Epithelial cell of esophagus (primary cell): ENCODE data around the gene BNC2.

Experiments used
- DNase-seq: peaks from one replicate; pipeline ENCODE4 v3.0.0; 2010; ENCODE audit warnings: low read depth
- H3K4me3 ChIP-seq: 2 replicates; pipeline ENCODE4 v1.5.1; 2011; ENCODE audit warnings: mild to moderate bottlenecking, low read length, control low read depth
- TF ChIP-seq, protein P1 (sequence below): IDR thresholded peaks from 2 replicates; pipeline ENCODE4 v1.5.1; 2011; ENCODE audit warnings: low read depth, mild to moderate bottlenecking, low read length, control low read depth, inconsistent platforms; ENCODE audit not compliant: insufficient read depth; ENCODE audit errors: missing control alignments

The BNC2 gene

DNA sequence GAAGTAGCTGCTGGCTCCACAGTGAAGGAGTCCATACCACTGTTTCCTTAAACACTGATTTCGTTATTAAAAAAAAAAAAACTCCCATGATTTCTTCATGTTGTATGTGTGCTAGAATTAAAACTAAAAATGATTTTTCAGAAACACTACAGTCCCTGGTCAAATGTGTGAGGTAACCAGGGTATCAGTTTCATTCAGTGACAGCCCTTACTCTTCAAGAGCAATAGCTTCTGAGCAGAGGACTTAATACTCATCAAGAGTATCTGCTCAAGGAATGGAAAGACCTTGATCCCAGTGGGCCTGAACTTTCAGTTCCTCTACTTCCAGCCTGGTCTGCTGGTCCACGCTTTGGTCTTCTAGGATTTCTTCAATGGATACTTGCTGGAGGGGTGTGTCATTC, 95.1 kb downstream of the BNC2 start:
- no peak for DNase-seq
- H3K4me3 ChIP-seq = no peak overlapping the region
- TF ChIP-seq, protein P1, sequence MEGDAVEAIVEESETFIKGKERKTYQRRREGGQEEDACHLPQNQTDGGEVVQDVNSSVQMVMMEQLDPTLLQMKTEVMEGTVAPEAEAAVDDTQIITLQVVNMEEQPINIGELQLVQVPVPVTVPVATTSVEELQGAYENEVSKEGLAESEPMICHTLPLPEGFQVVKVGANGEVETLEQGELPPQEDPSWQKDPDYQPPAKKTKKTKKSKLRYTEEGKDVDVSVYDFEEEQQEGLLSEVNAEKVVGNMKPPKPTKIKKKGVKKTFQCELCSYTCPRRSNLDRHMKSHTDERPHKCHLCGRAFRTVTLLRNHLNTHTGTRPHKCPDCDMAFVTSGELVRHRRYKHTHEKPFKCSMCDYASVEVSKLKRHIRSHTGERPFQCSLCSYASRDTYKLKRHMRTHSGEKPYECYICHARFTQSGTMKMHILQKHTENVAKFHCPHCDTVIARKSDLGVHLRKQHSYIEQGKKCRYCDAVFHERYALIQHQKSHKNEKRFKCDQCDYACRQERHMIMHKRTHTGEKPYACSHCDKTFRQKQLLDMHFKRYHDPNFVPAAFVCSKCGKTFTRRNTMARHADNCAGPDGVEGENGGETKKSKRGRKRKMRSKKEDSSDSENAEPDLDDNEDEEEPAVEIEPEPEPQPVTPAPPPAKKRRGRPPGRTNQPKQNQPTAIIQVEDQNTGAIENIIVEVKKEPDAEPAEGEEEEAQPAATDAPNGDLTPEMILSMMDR = no peak

DNA sequence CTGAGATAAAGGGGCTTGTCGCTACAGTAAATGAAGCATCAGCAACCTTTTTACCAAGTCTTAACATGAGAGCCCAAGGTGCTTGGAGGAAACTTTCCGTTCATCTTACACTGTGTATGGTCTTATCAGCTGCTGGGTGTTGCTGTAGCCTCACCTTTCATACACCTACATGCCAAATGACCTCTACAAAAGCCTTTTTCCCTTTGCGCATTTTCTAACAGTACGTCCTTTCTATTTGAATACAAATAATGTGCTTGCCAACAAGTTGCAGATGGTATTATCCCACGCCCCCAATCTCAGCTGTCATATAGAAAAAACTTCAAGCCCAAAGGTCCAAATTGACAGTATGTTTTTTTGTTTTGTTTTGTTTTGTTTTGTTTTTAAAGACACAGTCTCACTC, 96.9 kb downstream of the BNC2 start:
- DNase-seq = no peak
- no peak overlapping the region for H3K4me3 ChIP-seq
- TF ChIP-seq, protein P1 = no peak

DNA sequence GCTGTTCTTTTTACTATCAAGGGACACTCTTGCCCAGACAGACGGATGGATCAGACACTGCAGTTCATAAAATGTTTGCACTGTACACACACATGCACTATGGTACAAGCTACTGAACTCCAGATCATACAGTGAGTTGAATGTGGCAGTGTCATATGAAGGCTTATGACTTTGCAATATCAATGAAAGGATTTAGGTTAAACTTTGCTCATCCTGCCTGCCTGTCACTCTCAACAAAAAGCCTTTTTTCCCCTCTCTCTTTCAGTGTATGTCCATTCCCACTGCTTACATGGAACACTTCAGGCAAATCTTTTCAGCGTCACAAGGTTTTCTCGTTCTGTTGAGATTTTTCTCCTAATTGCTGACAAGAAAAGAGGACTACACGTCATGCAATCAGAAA, 97.4 kb downstream of the BNC2 start:
- TF ChIP-seq, protein P1 = no peak
- no peak for DNase-seq
- no peak overlapping the region for H3K4me3 ChIP-seq

DNA sequence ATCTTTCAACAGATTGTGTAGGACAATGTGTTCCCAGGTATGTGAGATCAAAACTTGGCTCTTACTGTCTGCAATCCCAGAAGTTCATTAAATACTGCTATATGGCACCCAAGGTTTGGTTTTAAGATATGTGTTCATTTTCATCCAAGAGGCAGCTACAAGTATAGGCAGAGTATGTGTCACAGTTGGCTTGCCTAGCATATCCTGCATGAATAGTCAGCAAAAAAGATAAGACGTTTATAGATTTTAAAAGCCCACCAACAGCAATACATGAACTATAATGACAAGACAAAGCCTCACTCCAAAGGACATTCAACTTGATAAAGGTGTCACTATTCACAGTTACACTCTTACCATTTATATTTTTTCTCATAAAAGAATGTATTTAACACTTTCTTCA, 99.1 kb downstream of the BNC2 start:
- H3K4me3 ChIP-seq = no peak overlapping the region
- TF ChIP-seq, protein P1 = no peak
- no peak for DNase-seq

DNA sequence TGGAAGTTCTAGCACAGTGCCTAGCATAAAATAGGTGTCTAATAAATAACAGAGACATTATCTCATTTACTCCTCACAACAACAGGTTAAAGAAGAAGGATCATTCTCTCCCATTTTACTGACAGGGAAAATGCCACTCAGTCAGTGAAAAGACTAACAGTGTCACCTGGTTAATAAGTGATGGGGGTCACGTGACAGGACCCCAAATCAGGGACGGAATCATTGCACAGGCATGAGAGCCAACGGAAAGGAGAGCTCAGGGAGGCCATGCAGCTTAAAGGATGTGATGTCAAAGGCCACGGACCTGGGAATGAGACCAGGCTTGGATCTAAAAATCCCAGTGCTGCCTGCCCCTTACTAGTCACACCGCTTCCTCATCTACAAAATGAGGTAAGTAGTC, 101.2 kb downstream of the BNC2 start:
- DNase-seq = no peak
- H3K4me3 ChIP-seq = no peak overlapping the region
- TF ChIP-seq, protein P1 = no peak

DNA sequence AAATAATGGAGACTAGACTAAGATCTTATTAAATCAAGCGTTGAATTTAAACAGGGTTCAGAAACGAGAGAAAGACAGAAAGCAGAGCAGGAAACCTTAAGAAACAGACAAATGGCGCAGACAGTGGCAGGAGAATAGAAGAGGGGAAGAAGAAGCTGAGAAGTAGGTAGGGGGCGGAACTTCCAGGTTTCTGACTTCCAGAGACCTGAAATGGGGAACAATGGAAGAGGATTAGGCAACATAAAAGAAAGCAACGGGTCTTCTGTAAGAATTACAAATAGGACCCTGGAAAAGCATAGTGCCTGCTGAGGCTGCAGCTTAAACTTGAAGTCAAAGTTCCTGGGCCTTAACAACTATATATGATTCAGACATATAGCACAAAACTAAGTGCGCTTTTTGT, 101.7 kb downstream of the BNC2 start:
- DNase-seq = no peak
- H3K4me3 ChIP-seq = no peak overlapping the region
- TF ChIP-seq, protein P1 = no peak

DNA sequence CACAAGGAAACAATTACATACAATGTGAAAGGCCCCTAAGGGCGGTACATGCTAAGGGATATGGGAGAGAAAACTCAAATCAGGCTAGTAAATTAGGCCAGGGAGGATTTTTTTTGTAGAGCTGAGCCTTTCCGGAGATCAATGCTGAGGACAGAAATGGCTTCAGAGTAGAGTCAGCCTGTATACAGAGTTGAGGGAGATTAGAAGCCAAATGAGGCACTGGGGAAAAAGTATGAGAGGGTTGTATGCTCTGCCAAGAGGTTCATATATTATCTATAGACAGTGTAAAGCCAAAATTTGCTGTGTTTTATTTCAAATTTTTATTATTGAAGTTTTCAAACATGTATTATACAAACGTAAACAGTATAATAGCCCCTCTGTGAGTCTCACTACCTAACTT, 103.1 kb downstream of the BNC2 start:
- no peak for DNase-seq
- H3K4me3 ChIP-seq = no peak overlapping the region
- TF ChIP-seq, protein P1 = no peak
